GM18508 (cell line): ENCODE results near the gene ZNF606.

Experiments used
- ATAC-seq: cut with Tn5 transposase; IDR thresholded peaks from one replicate; pipeline ENCODE4 v1.9.1; 2021; ENCODE audit warnings: moderate number of reproducible peaks; ENCODE audit not compliant: insufficient read depth, unreplicated experiment

ZNF606 gene

DNA sequence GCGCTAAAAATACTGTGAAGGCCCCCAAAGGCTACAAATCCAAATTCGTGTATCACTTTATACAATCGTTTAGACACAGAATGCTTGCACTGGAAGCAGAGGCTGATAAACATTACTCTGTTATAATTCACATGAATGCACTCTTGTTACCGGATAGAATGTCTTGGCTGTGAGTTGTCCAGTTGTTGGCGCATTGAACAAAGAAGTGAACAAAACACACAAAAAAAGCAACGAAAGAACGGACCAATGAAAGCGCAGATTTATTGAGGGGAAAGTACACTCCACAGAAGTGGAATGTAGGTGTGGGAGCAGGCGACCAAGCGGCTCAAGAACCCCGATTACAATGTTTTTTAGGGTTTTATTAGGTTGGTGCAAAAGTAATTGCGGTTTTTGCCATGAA, 66.9 kb downstream of the ZNF606 start:
- ATAC-seq: no peak

DNA sequence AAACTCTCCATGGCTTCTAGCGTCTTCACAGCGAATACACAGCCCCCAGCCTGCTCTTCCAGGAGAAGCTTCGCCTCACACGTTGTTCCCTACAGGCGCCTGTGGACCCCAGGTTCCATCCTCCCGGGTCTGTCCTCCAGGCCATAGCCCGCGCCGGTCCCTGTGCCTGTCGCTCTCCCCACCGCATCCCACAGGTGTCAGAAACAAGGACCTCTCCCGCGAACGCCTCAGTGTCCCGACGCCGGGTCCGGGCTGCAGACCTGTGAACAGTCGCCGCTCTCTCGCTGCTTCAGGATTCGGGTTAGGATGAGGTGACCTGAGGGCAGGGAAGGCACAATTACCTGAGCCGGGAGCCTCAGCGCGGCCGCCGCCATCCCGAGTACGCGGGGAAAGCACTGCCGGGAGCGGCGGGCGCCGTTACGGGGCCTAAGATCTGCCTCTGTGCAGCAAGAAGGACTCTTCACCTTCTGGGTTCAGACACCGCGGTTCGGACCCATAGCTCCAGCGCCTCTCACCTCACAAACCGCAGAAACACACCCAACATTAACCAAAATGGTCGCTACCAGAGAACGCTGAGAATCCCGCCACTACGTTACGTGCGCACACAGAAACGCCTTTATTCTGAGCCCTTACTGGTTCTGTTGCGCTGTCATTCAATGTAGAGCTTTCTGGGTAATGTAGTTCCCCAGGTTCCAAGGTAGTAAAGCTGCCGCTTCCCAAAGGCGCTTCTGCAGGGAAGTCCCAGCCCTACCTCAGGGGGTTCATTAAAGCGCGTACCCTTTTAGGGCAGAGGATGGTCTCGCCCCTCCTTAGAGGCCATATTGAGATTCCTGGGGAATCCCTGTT, 67.6 kb downstream of the ZNF606 start, which contains the start of gene ZNF418:
Gene ZNF418 (minus strand): TSS at position 583 of the 846 bp plus-strand sequence. CDS start 1,580 bp downstream, outside the sequence.
- no peak for ATAC-seq

DNA sequence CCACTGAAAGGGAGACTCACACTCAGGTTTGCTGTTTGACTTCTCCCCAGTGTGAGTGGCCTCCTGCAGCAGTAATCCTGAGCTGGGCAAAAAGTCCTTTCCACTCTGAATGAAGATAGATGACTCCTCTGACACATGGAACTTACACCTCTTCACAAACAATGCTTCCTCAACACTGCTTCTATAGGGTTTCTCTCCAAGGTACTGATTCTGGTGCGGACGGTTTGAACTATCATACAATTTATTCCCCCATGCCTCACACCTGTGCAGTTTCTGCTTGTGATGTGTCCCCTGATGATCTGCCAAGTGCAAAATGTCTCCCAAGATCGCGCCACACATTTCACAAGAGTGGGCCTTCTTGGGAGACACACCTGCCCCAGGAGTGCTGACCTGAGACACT, 75.0 kb downstream of the ZNF606 start:
- ATAC-seq: no peak
